ENCODE data around the gene TNS1.

- no peak for TF ChIP-seq MAX (IDR thresholded peaks at IDR 0.05)
- TF ChIP-seq RAD21 (IDR thresholded peaks at IDR 0.05; ENCODE audit: low read depth), result no peak
- TF ChIP-seq, protein P1, sequence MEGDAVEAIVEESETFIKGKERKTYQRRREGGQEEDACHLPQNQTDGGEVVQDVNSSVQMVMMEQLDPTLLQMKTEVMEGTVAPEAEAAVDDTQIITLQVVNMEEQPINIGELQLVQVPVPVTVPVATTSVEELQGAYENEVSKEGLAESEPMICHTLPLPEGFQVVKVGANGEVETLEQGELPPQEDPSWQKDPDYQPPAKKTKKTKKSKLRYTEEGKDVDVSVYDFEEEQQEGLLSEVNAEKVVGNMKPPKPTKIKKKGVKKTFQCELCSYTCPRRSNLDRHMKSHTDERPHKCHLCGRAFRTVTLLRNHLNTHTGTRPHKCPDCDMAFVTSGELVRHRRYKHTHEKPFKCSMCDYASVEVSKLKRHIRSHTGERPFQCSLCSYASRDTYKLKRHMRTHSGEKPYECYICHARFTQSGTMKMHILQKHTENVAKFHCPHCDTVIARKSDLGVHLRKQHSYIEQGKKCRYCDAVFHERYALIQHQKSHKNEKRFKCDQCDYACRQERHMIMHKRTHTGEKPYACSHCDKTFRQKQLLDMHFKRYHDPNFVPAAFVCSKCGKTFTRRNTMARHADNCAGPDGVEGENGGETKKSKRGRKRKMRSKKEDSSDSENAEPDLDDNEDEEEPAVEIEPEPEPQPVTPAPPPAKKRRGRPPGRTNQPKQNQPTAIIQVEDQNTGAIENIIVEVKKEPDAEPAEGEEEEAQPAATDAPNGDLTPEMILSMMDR (IDR thresholded peaks at IDR 0.05 in 2 of 3, conservative IDR thresholded peaks at IDR 0.05 in 1 of 3; ENCODE audit: borderline replicate concordance in 1 of 3, insufficient read depth in 1 of 3, low read depth in 2 of 3, low read length in 2 of 3), result no peak
- no peak for TF ChIP-seq SP1 (IDR thresholded peaks at IDR 0.05; ENCODE audit: low read depth)
- no peak for TF ChIP-seq SIN3A (IDR thresholded peaks at IDR 0.05; ENCODE audit: low read depth)
Observed at GRCh38 chr2:217901835-217902378, 100.9 kb downstream of the TNS1 start.

Measured in HCT116 (cell line).